ENCODE measurements around the gene TMEM258. TPM values are rescaled to one million over a fixed set of nuclear protein-coding genes. Genes with fewer than 3 reads are reported as not detected.

The TMEM258 gene
- total and polyA plus RNA-seq, 2 donors (not counting 3 experiments of a cell fraction or from before 2014, with no cell fraction given), result 140 to 534 TPM

DNA sequence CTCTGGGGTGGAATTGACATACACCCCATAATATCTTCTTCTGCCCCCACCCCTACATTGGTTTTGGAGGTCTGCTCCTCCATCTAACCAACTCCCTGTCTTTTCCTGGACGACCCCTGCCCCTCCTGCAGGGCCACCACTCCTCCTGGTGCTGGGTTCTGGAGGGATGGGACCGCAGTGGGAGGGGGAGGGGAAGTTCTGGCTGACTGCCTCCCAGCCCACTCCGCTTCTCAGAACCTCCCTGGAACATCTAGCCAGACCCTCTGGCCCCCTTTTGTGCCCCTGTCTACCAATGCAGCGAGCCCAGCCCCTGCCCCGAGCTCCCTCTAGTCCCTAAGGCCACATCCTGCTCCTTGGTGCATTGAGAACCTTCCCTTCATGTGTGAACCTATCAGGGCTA, 38.7 kb downstream of the TMEM258 start:
- dilution Hi-C loops (cut with MboI; ENCODE audit: extremely low pct_ligation_motif_present, low sequenced_read_pairs), result no loop called here
- Histone ChIP-seq H3K4me2 (ENCODE audit: insufficient read depth, low read length) (no peak overlapping the region), H3K36me3 (ENCODE audit: control insufficient read depth in 2 of 2, extremely low read depth in 1 of 2, insufficient read depth in 2 of 2, low read length in 2 of 2) (no peaks in the 10 kb centered on the region), H3K4me1 (ENCODE audit: control insufficient read depth, extremely low read depth, insufficient read depth, low read length) (peaks cover 12% of the 10 kb centered on the region), H3K9ac (replicated peaks; ENCODE audit: extremely low read depth, insufficient read depth, low read length) (no peak overlapping the region), H3K9me3 (replicated peaks; ENCODE audit: control insufficient read depth, insufficient read depth, low read length) (no peaks in the 10 kb centered on the region), H3K27me3 (ENCODE audit: control insufficient read depth in 2 of 2, insufficient read depth in 2 of 2, low read length in 2 of 2) (no peaks in the 10 kb centered on the region), H4K20me1 (replicated peaks; ENCODE audit: control insufficient read depth, extremely low read depth, insufficient read depth, low read length) (no peaks in the 10 kb centered on the region), H3K9me1 (replicated peaks; ENCODE audit: control insufficient read depth, extremely low read depth, insufficient read depth, low read length) (no peaks in the 10 kb centered on the region), H3K79me2 (ENCODE audit: control insufficient read depth, insufficient read depth, low read length) (no peaks in the 10 kb centered on the region), H3K27ac (ENCODE audit: insufficient read depth, low read depth, low read length) (no peak overlapping the region), H3K4me3 (replicated peaks in 1 of 3; ENCODE audit: insufficient read depth in 1 of 3, low read depth in 1 of 3, low read length in 3 of 3) (no peak overlapping the region), H2AFZ (ENCODE audit: low read depth, low read length) (no peak overlapping the region)
- intact Hi-C loops (cut with micrococcal nuclease), result no loop called here
- TF ChIP-seq, protein P1, sequence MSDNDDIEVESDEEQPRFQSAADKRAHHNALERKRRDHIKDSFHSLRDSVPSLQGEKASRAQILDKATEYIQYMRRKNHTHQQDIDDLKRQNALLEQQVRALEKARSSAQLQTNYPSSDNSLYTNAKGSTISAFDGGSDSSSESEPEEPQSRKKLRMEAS (IDR thresholded peaks at IDR 0.05; ENCODE audit: insufficient read depth, insufficient read length), result no peak
- TF ChIP-seq POLR2AphosphoS5 (IDR thresholded peaks at IDR 0.05; ENCODE audit: insufficient read depth, low read depth, low read length) (no peak), MYC (IDR thresholded peaks at IDR 0.05; ENCODE audit: low read depth, low read length) (no peak), JUN (IDR thresholded peaks at IDR 0.05; ENCODE audit: borderline replicate concordance, insufficient read depth, insufficient read length, low read depth) (no peak), GATA2 (IDR thresholded peaks at IDR 0.05; ENCODE audit: insufficient read depth, insufficient read length, low read depth, low read length) (no peak), FOS (IDR thresholded peaks at IDR 0.05; ENCODE audit: borderline replicate concordance, insufficient read depth, low read length) (no peak), EZH2 (IDR thresholded peaks at IDR 0.05; ENCODE audit: borderline replicate concordance, low read depth, low read length, severe bottlenecking) (no peak), POLR2A (IDR thresholded peaks at IDR 0.05; ENCODE audit: low read depth, low read length) (no peak)
- TF ChIP-seq, protein P2, sequence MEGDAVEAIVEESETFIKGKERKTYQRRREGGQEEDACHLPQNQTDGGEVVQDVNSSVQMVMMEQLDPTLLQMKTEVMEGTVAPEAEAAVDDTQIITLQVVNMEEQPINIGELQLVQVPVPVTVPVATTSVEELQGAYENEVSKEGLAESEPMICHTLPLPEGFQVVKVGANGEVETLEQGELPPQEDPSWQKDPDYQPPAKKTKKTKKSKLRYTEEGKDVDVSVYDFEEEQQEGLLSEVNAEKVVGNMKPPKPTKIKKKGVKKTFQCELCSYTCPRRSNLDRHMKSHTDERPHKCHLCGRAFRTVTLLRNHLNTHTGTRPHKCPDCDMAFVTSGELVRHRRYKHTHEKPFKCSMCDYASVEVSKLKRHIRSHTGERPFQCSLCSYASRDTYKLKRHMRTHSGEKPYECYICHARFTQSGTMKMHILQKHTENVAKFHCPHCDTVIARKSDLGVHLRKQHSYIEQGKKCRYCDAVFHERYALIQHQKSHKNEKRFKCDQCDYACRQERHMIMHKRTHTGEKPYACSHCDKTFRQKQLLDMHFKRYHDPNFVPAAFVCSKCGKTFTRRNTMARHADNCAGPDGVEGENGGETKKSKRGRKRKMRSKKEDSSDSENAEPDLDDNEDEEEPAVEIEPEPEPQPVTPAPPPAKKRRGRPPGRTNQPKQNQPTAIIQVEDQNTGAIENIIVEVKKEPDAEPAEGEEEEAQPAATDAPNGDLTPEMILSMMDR (IDR thresholded peaks at IDR 0.05; ENCODE audit: extremely low read depth in 1 of 2, insufficient read depth in 1 of 2, low read depth in 1 of 2, low read length in 2 of 2), result no peak
- POLR2A ChIA-PET, result no interaction called here
- FAIRE-seq, result no peak
- DNase-seq (ENCODE audit: low read depth, low spot score), result no peak
- BruUV-seq (replicated peaks), result no TSS peak
- CTCF ChIA-PET, result interaction anchor here (0.8 to 1.9 kb wide), 6 partner anchors 19 to 193 kb away, joined by 3 to 7 read pairs (median 4); no protein-coding TSS in a partner anchor
